ENCODE measurements around the gene ZNF211. TPM values are rescaled to one million over a fixed set of nuclear protein-coding genes. Genes with fewer than 3 reads are reported as not detected.

The ZNF211 gene
- total RNA-seq, 4 donors from 2014 or later = 8.2 to 11.0 (median 10.0) TPM

DNA sequence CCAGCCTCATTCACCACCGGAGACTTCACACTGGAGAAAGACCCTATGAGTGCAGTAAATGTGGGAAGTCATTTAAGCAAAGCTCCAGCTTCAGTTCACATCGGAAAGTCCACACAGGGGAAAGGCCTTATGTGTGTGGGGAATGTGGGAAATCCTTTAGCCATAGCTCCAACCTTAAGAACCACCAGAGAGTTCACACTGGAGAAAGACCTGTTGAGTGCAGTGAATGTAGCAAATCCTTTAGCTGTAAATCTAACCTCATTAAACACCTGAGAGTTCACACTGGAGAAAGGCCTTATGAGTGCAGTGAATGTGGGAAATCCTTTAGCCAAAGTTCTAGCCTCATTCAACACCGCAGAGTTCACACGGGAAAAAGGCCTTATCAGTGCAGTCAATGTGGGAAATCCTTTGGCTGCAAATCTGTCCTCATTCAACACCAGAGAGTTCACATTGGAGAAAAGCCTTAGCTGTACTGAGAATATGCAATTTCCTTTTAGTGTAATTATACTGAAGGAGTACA is 8.8 kb downstream of the ZNF211 start:
- TF ChIP-seq, protein P1, sequence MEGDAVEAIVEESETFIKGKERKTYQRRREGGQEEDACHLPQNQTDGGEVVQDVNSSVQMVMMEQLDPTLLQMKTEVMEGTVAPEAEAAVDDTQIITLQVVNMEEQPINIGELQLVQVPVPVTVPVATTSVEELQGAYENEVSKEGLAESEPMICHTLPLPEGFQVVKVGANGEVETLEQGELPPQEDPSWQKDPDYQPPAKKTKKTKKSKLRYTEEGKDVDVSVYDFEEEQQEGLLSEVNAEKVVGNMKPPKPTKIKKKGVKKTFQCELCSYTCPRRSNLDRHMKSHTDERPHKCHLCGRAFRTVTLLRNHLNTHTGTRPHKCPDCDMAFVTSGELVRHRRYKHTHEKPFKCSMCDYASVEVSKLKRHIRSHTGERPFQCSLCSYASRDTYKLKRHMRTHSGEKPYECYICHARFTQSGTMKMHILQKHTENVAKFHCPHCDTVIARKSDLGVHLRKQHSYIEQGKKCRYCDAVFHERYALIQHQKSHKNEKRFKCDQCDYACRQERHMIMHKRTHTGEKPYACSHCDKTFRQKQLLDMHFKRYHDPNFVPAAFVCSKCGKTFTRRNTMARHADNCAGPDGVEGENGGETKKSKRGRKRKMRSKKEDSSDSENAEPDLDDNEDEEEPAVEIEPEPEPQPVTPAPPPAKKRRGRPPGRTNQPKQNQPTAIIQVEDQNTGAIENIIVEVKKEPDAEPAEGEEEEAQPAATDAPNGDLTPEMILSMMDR (IDR thresholded peaks at IDR 0.05; ENCODE audit: low read depth) = no peak

DNA sequence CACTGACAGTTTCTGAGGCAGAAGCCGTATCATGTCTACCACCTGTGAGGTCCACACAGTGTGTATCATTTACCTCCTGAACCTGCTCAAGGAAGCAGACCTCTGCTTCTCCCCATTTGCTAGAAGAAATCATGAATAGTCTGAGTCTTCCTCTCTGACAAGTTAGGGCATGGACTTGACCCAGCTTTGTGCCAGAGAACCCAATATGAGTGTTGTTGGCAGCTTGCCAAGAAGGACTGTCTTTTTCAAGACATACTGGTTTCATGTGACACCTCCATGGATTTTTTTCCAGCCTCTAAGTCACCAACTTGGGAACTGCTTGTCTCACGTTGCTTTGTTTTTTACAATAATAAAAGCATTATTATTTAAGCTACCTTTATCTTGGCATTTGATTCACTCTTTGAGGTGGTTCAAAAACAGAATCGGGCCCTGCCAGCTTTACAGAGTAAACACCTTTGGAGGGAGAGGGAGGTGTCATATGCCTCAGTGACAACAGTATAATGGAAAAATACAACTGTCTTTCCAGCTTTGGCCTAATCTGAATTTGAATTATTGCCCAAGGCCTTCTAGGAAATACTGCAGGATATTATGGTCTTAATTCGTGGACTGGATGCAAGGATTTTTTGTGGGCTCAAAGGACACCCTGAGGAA is 9.6 kb downstream of the ZNF211 start:
- TF ChIP-seq, protein P1 (IDR thresholded peaks at IDR 0.05; ENCODE audit: low read depth) = no peak

DNA sequence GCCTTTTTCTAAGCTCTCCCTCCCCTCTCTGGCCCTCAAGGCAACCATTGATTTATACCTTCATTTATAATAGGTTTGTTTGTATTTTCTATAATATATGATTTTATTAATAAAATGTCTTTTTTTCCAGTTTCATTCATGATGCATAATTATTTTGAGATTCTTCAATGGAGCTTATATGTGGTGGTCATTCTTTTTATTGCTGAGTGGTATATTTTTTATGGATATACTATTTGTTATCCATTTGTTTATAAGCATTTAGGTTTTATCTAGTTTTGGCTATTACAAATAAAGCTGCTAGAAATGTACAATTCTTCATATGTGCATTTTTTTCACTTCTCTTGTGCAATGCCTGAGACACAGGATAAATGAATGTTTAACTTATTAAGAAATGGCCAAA is 10.8 kb downstream of the ZNF211 start:
- TF ChIP-seq, protein P1 (IDR thresholded peaks at IDR 0.05; ENCODE audit: low read depth) = no peak

DNA sequence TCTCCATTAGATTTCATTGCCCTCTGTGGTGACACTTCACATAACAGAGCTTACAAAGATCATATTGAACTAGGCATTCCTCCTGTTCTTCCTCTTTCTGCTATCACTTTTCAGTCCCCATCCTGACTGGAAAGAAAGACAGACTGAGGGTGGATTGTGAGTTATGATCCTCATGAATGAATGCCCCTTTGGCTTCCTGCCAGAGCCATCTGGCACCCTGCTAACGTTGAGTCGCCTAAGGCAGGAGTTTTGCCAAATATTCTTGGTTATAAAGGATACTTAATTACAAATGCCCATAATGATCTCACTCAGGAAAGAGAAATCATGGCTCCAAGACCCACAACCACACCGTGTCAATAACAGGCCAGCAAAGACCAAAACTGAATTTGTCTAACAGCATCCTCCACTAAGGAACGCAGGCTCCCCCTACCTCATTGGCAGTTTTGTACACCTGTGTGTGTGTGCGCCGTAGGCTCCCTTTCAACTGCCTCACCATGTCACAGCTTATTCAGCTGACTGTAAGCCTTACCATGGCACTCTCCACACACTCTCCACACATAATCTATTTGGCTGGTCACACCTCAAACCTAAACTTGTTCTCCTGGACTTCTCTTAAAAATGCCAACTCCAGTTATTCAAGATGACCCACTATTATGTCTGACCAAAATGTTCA is 15.5 kb downstream of the ZNF211 start:
- TF ChIP-seq, protein P1 (IDR thresholded peaks at IDR 0.05; ENCODE audit: low read depth) = no peak

GRCh38 chr19:57651654-57651996 is 18.7 kb downstream of the ZNF211 start:
- TF ChIP-seq, protein P1 (IDR thresholded peaks at IDR 0.05; ENCODE audit: low read depth) = no peak

GRCh38 chr19:57653689-57654088 is 20.7 kb downstream of the ZNF211 start:
- TF ChIP-seq, protein P1 (IDR thresholded peaks at IDR 0.05; ENCODE audit: low read depth) = no peak

- TF ChIP-seq, protein P1 (IDR thresholded peaks at IDR 0.05; ENCODE audit: low read depth) = no peak
These were observed 22.5 kb downstream of the ZNF211 start for GRCh38 chr19:57655443-57655842.
